ENCODE measurements around the gene MYEF2.

DNA sequence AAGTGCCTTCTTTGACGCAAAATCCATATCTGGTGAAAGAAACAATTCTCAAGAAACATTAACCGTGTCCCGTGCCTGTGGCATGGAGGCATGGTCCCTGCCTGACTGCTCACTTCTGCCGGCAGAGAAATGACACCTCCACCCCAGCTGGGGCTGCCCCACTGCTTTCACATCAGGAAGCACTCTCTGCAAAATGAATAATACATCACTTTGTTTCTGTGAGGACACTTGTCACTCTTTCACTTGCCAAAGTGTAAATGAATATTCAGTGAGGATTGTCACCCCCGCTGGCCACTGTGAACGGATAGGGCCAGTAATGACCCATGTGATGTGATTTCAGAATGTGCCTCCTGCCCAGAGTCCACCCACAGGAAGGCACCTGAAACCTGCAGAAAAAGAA, 88.4 kb downstream of the MYEF2 start:
- TF ChIP-seq, protein P1, sequence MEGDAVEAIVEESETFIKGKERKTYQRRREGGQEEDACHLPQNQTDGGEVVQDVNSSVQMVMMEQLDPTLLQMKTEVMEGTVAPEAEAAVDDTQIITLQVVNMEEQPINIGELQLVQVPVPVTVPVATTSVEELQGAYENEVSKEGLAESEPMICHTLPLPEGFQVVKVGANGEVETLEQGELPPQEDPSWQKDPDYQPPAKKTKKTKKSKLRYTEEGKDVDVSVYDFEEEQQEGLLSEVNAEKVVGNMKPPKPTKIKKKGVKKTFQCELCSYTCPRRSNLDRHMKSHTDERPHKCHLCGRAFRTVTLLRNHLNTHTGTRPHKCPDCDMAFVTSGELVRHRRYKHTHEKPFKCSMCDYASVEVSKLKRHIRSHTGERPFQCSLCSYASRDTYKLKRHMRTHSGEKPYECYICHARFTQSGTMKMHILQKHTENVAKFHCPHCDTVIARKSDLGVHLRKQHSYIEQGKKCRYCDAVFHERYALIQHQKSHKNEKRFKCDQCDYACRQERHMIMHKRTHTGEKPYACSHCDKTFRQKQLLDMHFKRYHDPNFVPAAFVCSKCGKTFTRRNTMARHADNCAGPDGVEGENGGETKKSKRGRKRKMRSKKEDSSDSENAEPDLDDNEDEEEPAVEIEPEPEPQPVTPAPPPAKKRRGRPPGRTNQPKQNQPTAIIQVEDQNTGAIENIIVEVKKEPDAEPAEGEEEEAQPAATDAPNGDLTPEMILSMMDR (IDR thresholded peaks at IDR 0.05; ENCODE audit: low read depth, low read length, missing input control), result no peak
- TF ChIP-seq, protein P2, sequence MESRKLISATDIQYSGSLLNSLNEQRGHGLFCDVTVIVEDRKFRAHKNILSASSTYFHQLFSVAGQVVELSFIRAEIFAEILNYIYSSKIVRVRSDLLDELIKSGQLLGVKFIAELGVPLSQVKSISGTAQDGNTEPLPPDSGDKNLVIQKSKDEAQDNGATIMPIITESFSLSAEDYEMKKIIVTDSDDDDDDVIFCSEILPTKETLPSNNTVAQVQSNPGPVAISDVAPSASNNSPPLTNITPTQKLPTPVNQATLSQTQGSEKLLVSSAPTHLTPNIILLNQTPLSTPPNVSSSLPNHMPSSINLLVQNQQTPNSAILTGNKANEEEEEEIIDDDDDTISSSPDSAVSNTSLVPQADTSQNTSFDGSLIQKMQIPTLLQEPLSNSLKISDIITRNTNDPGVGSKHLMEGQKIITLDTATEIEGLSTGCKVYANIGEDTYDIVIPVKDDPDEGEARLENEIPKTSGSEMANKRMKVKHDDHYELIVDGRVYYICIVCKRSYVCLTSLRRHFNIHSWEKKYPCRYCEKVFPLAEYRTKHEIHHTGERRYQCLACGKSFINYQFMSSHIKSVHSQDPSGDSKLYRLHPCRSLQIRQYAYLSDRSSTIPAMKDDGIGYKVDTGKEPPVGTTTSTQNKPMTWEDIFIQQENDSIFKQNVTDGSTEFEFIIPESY (IDR thresholded peaks at IDR 0.05), result no peak
- TF ChIP-seq GABPA (IDR thresholded peaks at IDR 0.05 in 1 of 2, conservative IDR thresholded peaks at IDR 0.05 in 1 of 2) (no peak), YY1 (IDR thresholded peaks at IDR 0.05) (no peak), JUND (IDR thresholded peaks at IDR 0.05) (no peak), TAF1 (conservative IDR thresholded peaks at IDR 0.05) (no peak), RAD21 (IDR thresholded peaks at IDR 0.05) (no peak)
- TF ChIP-seq, protein P3, sequence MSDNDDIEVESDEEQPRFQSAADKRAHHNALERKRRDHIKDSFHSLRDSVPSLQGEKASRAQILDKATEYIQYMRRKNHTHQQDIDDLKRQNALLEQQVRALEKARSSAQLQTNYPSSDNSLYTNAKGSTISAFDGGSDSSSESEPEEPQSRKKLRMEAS (IDR thresholded peaks at IDR 0.05), result no peak
- TF ChIP-seq, protein P4, sequence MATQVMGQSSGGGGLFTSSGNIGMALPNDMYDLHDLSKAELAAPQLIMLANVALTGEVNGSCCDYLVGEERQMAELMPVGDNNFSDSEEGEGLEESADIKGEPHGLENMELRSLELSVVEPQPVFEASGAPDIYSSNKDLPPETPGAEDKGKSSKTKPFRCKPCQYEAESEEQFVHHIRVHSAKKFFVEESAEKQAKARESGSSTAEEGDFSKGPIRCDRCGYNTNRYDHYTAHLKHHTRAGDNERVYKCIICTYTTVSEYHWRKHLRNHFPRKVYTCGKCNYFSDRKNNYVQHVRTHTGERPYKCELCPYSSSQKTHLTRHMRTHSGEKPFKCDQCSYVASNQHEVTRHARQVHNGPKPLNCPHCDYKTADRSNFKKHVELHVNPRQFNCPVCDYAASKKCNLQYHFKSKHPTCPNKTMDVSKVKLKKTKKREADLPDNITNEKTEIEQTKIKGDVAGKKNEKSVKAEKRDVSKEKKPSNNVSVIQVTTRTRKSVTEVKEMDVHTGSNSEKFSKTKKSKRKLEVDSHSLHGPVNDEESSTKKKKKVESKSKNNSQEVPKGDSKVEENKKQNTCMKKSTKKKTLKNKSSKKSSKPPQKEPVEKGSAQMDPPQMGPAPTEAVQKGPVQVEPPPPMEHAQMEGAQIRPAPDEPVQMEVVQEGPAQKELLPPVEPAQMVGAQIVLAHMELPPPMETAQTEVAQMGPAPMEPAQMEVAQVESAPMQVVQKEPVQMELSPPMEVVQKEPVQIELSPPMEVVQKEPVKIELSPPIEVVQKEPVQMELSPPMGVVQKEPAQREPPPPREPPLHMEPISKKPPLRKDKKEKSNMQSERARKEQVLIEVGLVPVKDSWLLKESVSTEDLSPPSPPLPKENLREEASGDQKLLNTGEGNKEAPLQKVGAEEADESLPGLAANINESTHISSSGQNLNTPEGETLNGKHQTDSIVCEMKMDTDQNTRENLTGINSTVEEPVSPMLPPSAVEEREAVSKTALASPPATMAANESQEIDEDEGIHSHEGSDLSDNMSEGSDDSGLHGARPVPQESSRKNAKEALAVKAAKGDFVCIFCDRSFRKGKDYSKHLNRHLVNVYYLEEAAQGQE (IDR thresholded peaks at IDR 0.05), result no peak
- TF ChIP-seq, protein P5, sequence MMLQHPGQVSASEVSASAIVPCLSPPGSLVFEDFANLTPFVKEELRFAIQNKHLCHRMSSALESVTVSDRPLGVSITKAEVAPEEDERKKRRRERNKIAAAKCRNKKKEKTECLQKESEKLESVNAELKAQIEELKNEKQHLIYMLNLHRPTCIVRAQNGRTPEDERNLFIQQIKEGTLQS (IDR thresholded peaks at IDR 0.05), result no peak

Measured in liver (tissue), 3 donors.